GM13976 (cell line): ENCODE results near the gene SPATA31C2.

Experiments used
- DNase-seq: peaks from one replicate; pipeline ENCODE4 v3.0.0; 2012; ENCODE audit warnings: low spot score
- CTCF ChIP-seq: IDR thresholded peaks from 2 replicates; pipeline ENCODE4 v1.5.1; 2012; ENCODE audit warnings: borderline replicate concordance, mild to moderate bottlenecking; ENCODE audit not compliant: insufficient read depth; ENCODE audit errors: extremely low read depth, missing control alignments, control extremely low read depth
- in situ Hi-C: fragments of 300-500 bp; cut with MboI; formaldehyde crosslinking; loops from one replicate; pipeline ENCODE4 v1.12.0; 2022; ENCODE audit warnings: low sequenced_read_pairs, mixed read lengths, inconsistent platforms; ENCODE audit not compliant: unreplicated experiment

SPATA31C2 gene

GRCh38 chr9:88090151-88090581, 48.1 kb downstream of the SPATA31C2 start:
- in situ Hi-C loops: no loop called here
- DNase-seq: no peak
- no peak for TF ChIP-seq CTCF

GRCh38 chr9:88087906-88088305, 50.4 kb downstream of the SPATA31C2 start:
- DNase-seq: no peak
- in situ Hi-C loops: no loop called here
- no peak for TF ChIP-seq CTCF

GRCh38 chr9:88085476-88085875, 52.8 kb downstream of the SPATA31C2 start:
- no peak for DNase-seq
- in situ Hi-C loops: no loop called here
- no peak for TF ChIP-seq CTCF

GRCh38 chr9:88084357-88085183, 53.7 kb downstream of the SPATA31C2 start:
- in situ Hi-C loops: no loop called here
- no peak for DNase-seq
- no peak for TF ChIP-seq CTCF
